Lung microvascular endothelial cell (primary cell): ENCODE results near the gene DAP. TPM values are rescaled to one million over a fixed set of nuclear protein-coding genes. Genes with fewer than 3 reads are reported as not detected.
"Not testable (repeated sequence)": the region's sequence is repeated elsewhere in the genome, so short reads cannot be mapped to it uniquely, and the experiment has no call there.

Source experiments
- DNase-seq, 2 donors: peaks; one replicate each; pipeline versions ENCODE4 v3.0.0 to v3.0.0-alpha.2; 2010; ENCODE audit warnings: low read depth in 2 of 2
- total RNA-seq: library from RNA; depleted of rRNA; stranded (reverse); fragments of >200 nt; gene quantifications from 2 replicates; pipeline ENCODE4 v1.2.1, GENCODE V29; 2014

Gene DAP
- total RNA-seq, 1 donor from 2014 or later, result 16.1 TPM

DNA sequence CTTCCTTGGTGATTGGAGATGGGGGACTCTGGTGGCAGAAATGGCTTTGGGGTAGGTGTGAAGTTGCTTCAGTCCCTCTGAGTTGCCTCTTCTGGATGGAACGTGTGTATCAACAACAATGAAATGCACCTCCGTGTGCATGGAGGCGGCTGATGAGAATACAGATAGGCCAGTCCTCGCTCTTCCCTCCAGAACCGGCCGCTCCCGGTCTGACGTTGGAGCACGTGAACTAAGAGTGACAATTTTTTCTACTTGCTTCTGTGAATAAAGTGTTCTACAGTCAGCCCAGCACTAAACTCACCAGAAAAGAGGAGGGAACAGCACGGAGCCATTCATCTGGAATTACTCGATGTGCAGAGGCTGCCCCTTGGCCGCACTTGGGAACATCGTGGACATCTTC is 106.5 kb downstream of the DAP start:
- no peak for DNase-seq

DNA sequence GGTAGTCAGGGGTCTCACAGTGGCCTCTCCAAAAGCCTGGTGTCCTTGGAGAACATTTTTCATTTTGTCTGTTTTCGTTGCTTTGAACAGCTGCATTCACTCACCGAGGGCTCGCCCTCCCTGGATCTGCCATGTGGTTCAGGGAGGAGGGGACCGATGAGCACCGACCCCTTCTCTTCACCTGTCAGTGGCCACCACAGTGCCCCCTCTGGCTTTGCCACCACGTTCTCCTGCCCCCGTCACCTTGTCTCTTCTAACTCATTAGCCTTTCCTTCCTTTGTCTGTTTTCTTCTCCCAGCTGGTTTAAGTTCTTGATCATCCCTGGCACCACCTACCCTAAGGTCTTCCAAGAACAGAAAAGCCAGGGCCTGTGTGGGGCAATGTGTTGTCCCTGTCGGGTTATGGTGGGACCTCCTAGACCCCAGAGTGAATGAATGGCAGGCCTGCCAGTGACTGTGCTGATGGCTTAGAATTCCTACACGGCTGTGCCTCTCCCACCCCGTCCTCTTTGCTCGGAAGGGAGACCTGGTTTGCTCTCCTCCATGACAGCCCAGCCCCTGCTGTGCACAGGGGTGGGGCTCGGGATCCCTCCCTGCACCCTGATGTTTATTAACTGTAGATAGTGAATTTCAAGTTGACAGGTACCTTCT is 107.2 kb downstream of the DAP start:
- no peak for DNase-seq

DNA sequence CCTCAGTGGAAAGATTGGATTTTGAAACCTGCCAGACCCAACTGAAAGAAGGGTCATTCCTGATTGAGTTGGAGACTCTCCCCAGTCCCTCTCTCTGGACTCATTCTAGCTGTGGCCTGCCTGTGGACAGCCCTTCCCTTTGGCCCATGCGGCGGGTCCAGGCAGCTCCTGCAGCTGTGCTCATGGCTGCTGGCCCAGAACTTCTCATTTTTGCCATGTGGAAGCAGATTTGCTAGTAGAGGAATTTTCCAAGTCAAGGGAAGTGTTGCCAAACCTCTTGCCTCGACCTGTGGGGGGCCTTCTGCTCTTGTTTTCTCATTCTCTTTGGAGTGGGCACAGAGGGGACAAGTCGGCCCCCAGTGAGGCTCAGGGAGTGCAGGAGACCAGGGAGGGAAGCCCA is 108.0 kb downstream of the DAP start:
- peak in 1 of 2 donors; percentile 55 for DNase-seq

GRCh38 chr5:10652606-10653005 is 108.4 kb downstream of the DAP start:
- DNase-seq, result no peak

DNA sequence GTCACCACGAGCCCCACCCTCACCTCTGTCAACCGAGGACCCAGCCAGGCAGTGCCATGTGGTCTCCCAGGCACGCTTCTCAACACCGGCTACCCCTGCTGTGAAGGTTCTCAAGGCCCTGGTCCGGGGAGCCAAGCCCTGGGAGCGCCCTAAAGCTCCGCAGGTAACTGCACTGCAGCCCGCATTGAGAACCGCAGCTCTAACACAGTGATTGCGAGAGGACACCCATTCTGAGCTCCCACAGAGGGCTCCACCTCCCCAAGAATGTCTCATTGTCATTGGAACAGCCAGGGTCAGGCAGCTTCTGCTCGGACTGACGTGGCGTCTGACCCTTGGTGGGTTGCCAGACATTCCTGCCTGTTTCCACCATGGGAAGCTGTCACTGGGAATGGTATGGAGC is 108.9 kb downstream of the DAP start:
- DNase-seq, result peak; percentile 61 to 91

DNA sequence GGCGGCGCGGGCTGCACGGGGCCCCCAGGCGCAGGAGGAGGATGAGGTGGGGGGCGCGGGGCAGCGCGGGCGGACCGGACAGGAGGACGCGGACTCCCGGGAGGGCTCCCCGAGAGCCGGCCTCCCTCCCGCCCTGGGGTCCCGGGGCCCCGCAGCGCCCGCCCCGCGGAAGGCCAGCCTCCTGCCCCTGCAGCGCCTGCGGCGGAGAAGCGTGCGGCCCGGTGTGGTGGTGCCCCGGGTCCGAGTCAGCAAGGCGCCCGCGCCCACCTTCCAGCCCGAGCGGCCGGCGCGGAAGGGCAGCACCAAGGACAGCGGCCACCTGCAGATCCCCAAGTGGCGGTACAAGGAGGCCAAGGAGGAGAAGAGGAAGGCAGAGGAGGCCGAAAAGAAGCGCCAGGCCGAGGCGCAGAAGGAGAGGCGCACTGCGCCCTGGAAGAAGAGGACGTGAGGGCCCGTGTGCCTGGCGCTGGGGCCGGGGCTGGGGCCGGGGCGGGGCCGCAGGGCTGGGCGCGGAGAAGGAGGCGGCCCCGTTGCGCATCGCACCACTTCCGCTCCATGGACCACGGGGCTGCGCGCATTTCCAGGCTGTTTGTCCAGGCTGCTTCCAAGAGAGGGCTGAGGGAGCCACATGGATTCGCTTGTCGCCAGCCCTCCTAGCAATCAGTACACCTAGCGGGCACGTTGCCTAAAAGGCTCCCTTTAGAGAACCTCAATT is 111.2 kb downstream of the DAP start:
- no peak for DNase-seq

DNA sequence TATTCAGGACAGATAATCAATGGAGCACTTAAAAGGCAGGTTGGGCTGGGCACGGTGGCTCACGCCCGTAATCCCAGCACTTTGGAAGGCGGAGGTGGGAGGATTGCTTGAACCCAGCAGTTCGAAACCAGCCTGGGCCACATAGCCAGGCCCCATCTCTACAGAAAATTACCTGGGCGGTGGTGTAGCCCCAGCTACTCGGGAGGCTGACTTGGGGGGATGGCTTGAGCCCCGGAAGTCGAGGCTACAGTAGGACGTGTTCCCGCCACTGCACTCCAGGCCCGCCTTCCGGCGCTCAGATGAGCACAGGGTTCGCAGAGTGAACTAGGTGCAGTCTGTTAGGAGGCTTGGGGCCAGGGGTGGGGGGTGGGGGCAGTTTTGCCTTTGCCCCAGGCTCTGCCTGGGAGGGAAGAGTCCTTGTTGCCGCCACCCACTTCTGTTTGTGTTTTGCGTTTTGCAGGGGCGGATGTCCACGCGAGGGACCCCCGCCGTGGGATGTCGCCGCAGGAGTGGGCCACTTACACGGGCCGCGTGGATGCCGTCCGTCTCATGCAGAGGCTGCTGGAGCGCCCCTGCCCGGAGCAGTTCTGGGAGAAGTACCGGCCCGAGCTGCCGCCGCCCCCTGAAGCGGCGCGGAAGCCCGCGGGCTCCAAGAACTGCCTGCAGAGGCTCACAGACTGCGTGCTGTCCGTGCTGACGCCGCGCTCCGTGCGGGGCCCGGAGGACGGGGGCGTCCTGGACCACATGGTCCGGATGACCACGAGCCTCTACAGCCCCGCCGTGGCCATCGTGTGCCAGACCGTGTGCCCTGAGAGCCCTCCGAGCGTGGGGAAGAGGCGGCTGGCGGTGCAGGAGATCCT is 112.0 kb downstream of the DAP start:
- DNase-seq, result no peak

- no peak for DNase-seq
These were observed 113.4 kb downstream of the DAP start for GRCh38 chr5:10647640-10648039.

- no peak for DNase-seq
These were observed 115.4 kb downstream of the DAP start for GRCh38 chr5:10645671-10646070.

- DNase-seq, result peak in 1 of 2 donors; percentile 44
These were observed 115.9 kb downstream of the DAP start for GRCh38 chr5:10645146-10645545.

DNA sequence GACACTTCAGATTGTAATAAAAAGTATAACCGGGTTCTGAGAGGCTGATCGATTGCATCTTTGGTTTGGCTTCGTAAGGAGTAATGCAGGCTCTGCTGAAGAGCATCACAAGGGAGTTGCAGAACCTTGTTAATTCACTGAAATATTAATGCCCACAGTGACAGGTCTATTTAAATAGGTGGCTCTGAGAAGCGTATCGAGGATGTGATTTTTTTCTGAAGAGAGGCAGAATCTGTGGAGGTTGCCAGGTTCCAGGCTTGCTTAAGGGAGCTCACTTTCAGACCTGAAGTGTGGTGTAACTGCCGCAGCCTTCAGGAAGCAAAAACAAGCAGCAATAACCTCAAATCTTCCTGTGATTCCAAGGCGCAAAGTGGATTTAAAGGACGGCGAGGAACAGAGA is 116.8 kb downstream of the DAP start:
- no peak for DNase-seq

DNA sequence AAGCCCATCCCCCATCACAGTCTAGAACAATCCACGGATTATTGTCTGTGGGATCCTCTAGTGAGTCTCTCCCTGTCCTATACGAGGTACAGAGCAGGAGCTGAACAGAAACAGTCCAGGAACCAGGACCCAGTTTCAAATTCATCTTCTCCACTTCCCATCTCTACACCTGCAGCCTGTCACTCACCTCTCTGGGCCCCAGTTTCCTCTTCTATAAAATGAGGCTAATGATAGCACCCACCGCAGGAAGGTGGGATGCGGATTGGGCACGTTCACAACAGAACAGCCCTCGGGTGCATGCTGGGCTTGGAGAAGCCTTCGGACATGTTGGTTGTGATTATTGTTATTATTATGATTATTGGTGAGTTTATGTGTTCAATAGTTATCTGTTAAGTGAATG is 118.7 kb downstream of the DAP start:
- no peak for DNase-seq

DNA sequence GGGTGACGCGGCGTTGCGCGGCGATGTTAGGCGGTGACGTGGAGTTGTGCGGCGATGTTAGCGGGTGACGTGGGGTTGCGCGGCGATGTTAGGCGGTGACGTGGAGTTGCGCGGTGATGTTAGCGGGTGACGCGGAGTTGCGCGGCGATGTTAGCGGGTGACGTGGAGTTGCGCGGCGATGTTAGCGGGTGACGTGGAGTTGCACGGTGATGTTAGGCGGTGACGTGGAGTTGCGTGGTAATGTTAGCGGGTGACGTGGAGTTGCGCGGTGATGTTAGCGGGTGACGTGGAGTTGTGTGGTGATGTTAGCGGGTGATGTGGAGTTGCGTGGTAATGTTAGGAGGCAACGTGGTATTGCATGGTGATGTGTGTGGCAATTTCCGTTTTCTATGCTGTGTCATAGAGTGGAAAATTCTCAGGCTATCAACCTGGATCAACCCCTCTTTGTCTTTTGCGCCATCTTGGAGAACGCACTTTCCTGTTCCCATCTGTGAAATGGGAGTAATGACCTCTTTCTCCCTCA is 121.1 kb downstream of the DAP start:
- no peak for DNase-seq

GRCh38 chr5:10638723-10639122 is 122.3 kb downstream of the DAP start:
- not testable (repeated sequence) for DNase-seq

DNA sequence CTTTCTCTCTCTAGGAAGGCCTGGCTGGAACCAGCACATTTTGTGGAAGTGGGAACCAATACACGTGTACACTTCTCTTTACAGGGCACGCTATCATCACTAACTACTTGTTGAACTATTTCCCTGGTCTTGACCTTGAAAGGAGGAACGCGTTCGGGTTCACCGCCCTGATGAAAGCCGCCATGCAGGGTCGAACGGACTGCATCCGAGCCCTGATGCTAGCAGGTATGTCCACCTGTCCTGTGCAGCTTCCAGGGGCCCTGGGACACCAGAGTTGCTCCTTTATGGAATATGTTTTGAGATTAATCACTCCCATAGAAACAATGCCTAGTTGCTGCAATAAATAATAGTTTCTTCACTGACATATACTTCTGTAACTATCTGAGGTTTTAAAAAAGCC is 123.1 kb downstream of the DAP start:
- DNase-seq, result no peak

DNA sequence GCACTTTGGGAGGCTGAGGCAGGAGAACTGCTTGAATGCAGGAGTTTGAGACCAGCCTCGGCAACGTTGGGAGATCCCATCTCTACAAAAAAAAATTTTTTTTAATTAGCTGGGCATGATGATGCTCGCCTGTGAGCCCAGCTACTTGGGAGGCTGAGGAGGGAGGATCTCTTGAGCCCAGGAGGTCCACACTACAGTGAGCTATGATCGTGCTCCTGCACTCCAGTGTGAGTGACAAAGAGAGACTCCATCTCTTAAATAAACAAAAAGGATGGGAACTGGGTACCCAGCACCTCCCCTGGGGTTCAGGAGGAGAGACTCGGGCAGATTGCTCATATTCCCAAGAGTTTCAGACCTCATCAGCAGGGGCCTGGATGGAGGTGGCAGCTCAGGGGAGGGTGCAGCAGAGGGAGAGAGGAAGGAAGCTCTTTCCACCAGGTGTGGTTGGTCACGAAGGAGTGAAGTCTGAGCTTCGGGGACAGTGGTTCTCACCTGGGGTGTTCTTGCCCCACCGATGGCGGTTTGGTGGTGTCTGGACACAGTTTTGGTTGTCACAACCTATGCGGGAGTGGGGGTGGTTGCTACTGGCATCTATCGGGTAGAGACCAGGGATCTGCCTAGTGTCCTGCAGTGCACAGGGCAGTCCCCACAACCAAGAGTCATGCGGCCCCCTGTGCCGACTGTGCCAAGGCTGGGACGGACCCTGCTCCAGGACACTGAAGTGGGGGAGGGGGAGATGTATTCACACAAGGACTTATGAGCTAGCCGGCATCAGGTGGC is 124.5 kb downstream of the DAP start:
- no peak for DNase-seq

GRCh38 chr5:10635867-10636350 is 125.1 kb downstream of the DAP start:
- no peak for DNase-seq

GRCh38 chr5:10635257-10635866 is 125.7 kb downstream of the DAP start:
- DNase-seq, result peak; percentile 74 to 82

- DNase-seq, result no peak
These were observed 126.5 kb downstream of the DAP start for GRCh38 chr5:10634562-10634961.

DNA sequence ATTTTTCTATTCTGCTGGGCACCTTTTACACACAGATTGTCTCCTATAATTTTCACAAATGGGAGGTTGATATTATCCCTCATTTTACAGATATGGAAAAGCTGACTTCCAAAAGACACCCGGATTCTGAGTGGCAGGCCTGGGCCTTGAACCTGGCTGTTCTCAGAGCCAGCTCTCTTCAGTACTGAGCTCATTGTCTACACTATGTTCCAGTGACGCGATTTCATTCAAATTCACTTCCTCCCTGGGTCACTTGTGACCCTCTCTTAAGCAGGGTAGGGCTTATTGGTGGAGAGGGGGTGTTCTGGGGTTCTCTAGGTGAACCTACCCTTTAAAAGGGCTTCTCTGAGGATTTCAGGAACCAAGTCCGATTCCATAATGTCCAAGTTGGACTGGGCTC is 127.0 kb downstream of the DAP start:
- DNase-seq, result peak; percentile 23 to 46
